ENCODE measurements around the gene CDCA7. TPM values are rescaled to one million over a fixed set of nuclear protein-coding genes. Genes with fewer than 3 reads are reported as not detected.

CDCA7 gene
- total RNA-seq, 1 donor from 2014 or later, result 5.6 TPM

DNA sequence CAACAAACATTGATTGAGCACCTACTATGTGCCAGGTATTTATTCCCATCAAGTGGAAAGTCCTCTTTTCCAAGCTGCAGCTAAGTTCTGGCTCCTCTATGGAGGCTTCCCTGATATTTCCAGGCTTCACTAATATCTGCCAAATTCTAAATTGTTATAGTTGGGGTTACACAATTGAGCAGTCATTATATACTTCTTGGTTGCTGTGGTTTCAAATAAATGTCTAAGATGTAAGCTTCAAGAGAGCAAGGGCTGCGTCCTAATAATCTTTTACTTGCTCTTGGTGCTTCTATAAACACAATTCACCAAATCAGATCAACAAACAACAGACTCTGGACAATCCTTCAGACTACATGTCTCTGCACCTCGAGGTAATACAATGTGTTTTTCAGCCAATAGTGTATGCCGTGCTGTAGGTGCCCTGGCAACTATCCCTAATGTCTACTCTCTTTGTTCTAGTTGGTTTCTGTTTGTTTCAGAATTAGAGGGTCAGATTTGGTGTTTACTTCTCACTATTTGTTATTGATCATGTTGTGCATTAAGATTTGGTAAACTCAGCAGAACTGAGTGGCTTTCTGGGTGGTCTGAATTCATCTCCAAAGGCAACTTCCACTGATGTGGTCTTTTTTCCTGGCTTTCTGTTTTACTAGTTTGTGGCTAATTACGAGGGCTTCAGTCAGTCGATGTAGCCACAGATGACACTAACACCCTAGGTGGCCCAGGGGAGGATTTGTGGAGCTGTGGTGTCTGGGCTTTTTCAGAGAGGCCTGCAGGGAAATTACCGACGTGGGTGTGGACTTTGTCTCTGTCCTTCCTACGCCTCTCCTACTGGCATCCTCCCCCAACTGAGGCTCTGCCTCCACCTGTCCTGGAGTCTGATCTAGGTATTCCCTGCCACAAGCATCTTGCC lies 50.4 kb downstream of the CDCA7 start:
- Histone ChIP-seq H3K4me3 (ENCODE audit: low read depth, low read length) (no peak overlapping the region), H3K36me3 (ENCODE audit: control insufficient read depth, insufficient read depth, low read length) (no peaks in the 10 kb centered on the region), H3K27me3 (ENCODE audit: control insufficient read depth, insufficient read depth, low read length) (no peaks in the 10 kb centered on the region)
- no peak for DNase-seq (ENCODE audit: low read depth)
- no peak for TF ChIP-seq CTCF (IDR thresholded peaks at IDR 0.05; ENCODE audit: insufficient read depth, low read length, poor library complexity, severe bottlenecking)

DNA sequence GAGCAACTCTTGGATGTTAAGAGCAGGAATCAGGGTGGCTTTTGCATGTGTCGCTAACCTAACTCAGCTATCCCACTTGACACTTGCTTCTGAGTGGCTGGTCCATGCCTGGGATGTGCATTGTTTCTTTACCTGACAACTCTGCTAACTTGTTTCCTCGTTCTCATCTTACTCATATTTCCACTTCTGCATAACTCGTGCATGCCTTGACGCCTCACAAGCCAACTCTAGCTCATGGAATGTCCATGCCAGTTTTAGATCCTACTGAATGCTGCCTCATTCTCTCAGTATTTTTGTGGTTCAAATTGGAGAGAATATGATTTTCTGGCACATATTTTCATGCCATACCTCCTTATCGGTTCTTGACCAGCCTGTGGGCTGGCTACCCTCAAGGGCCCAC lies 52.5 kb downstream of the CDCA7 start:
- DNase-seq (ENCODE audit: low read depth), result no peak
- H3K4me3 ChIP-seq (ENCODE audit: low read depth, low read length), result no peak overlapping the region
- no peaks in the 10 kb centered on the region for H3K27me3 ChIP-seq (ENCODE audit: control insufficient read depth, insufficient read depth, low read length)
- no peaks in the 10 kb centered on the region for H3K36me3 ChIP-seq (ENCODE audit: control insufficient read depth, insufficient read depth, low read length)
- no peak for TF ChIP-seq CTCF (IDR thresholded peaks at IDR 0.05; ENCODE audit: insufficient read depth, low read length, poor library complexity, severe bottlenecking)

DNA sequence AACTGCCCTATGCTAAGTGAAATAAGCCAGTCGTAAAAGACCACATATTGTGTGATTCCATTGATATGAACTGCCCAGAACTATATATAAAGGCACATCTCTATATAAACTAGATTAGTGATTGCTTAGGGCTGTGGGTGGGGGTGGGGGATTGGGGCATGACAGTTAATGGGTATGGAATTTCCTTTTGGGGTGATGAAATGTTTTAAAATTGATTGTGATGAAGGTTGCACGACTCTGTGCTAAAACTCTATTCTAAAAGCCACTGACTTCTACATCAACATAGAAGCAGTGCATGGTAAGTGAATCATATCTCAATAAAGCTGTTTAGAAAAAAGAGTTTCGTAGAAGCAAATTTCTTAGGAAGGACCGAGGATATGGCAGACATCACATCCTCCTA lies 53.0 kb downstream of the CDCA7 start:
- H3K4me3 ChIP-seq (ENCODE audit: low read depth, low read length), result no peak overlapping the region
- no peaks in the 10 kb centered on the region for H3K27me3 ChIP-seq (ENCODE audit: control insufficient read depth, insufficient read depth, low read length)
- H3K36me3 ChIP-seq (ENCODE audit: control insufficient read depth, insufficient read depth, low read length), result no peaks in the 10 kb centered on the region
- no peak for TF ChIP-seq CTCF (IDR thresholded peaks at IDR 0.05; ENCODE audit: insufficient read depth, low read length, poor library complexity, severe bottlenecking)
- DNase-seq (ENCODE audit: low read depth), result no peak

DNA sequence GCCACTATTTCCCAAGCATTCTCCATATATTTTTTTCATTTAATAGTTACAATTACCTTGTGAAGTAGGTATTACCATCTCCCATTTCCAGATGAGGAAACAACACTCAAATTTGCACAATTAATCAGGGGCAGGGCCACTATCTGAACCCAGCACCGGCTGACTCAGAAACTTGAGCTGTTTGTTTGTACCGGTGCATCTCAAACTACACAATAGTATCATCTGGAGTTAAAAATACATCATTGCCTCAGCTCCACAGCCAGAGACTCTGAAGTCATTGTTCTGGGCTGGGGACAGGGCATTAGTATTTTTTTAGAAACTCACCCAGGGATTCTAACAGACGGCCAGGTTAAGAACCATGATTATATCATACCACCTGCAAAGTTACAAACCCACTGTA lies 55.9 kb downstream of the CDCA7 start:
- TF ChIP-seq CTCF (IDR thresholded peaks at IDR 0.05; ENCODE audit: insufficient read depth, low read length, poor library complexity, severe bottlenecking), result no peak
- Histone ChIP-seq H3K4me3 (ENCODE audit: low read depth, low read length) (no peak overlapping the region), H3K27me3 (ENCODE audit: control insufficient read depth, insufficient read depth, low read length) (no peaks in the 10 kb centered on the region), H3K36me3 (ENCODE audit: control insufficient read depth, insufficient read depth, low read length) (no peaks in the 10 kb centered on the region)
- no peak for DNase-seq (ENCODE audit: low read depth)

GRCh38 chr2:173412628-173413027 lies 58.0 kb downstream of the CDCA7 start:
- Histone ChIP-seq H3K4me3 (ENCODE audit: low read depth, low read length) (no peak overlapping the region), H3K27me3 (ENCODE audit: control insufficient read depth, insufficient read depth, low read length) (no peaks in the 10 kb centered on the region), H3K36me3 (ENCODE audit: control insufficient read depth, insufficient read depth, low read length) (no peaks in the 10 kb centered on the region)
- no peak for DNase-seq (ENCODE audit: low read depth)
- TF ChIP-seq CTCF (IDR thresholded peaks at IDR 0.05; ENCODE audit: insufficient read depth, low read length, poor library complexity, severe bottlenecking), result no peak
